AG10803 (cell line): ENCODE results near the gene TMEM69.
"Not testable (repeated sequence)": the region's sequence is repeated elsewhere in the genome, so short reads cannot be mapped to it uniquely, and the experiment has no call there.

Experiments used
- DNase-seq: peaks from one replicate; pipeline ENCODE4 v3.0.0; 2010; ENCODE audit warnings: low read depth
- H3K4me3 ChIP-seq: 2 replicates; pipeline ENCODE4 v1.5.1; 2011; ENCODE audit warnings: mild to moderate bottlenecking, low read length, control low read depth
- CTCF ChIP-seq: conservative IDR thresholded peaks from 2 replicates; pipeline ENCODE4 v1.5.1; 2011; ENCODE audit warnings: mild to moderate bottlenecking, low read length, control low read depth, inconsistent platforms

The TMEM69 gene

GRCh38 chr1:45667321-45668111 lies 20.5 kb upstream of the TMEM69 start:
- no peak for DNase-seq
- no peak overlapping the region for H3K4me3 ChIP-seq
- no peak for TF ChIP-seq CTCF

- DNase-seq = no peak
- no peak for TF ChIP-seq CTCF
- H3K4me3 ChIP-seq = no peak overlapping the region
These were observed 19.5 kb upstream of the TMEM69 start for GRCh38 chr1:45668526-45668925.

GRCh38 chr1:45669379-45669778 lies 18.6 kb upstream of the TMEM69 start:
- peak; percentile 73 for DNase-seq
- no peak for TF ChIP-seq CTCF
- H3K4me3 ChIP-seq = no peak overlapping the region

GRCh38 chr1:45669859-45670655 lies 17.9 kb upstream of the TMEM69 start:
- TF ChIP-seq CTCF = no peak
- H3K4me3 ChIP-seq = no peak overlapping the region
- peak; percentile 70 for DNase-seq

GRCh38 chr1:45673956-45674355 lies 14.0 kb upstream of the TMEM69 start:
- DNase-seq = peak; percentile 48
- H3K4me3 ChIP-seq = no peak overlapping the region
- no peak for TF ChIP-seq CTCF

GRCh38 chr1:45674478-45674877 lies 13.5 kb upstream of the TMEM69 start:
- TF ChIP-seq CTCF = no peak
- no peak overlapping the region for H3K4me3 ChIP-seq
- no peak for DNase-seq

- not testable (repeated sequence) for H3K4me3 ChIP-seq
These were observed 11.4 kb upstream of the TMEM69 start for GRCh38 chr1:45676553-45676952.

More at GRCh38 chr1:45676553-45676952, 11.4 kb upstream of the TMEM69 start:
- DNase-seq = not testable (repeated sequence)
